Sigmoid colon (tissue), 7 donors: ENCODE data around the gene LTBP1. TPM values are rescaled to one million over a fixed set of nuclear protein-coding genes. Genes with fewer than 3 reads are reported as not detected.

Experiments used
- DNase-seq: peaks from one replicate; pipeline ENCODE4 v3.0.0-alpha.2; 2019
- H3K27ac ChIP-seq, 4 donors: fragments of 200-600 bp; sonication (generic); one replicate each; pipeline ENCODE4 v1.5.1; 2016 to 2019; ENCODE audit warnings: mild to moderate bottlenecking in 1 of 4
- H3K27me3 ChIP-seq, 3 donors: fragments of 200-600 bp; sonication (generic); one replicate each; pipeline ENCODE4 v1.5.1; 2019; ENCODE audit warnings: mild to moderate bottlenecking in 1 of 3
- H3K36me3 ChIP-seq, 4 donors: fragments of 200-600 bp; sonication (generic); one replicate each; pipeline ENCODE4 v1.5.1; 2016 to 2019
- H3K4me1 ChIP-seq, 4 donors: fragments of 200-600 bp; sonication (generic); one replicate each; pipeline ENCODE4 v1.5.1; 2017 to 2019
- H3K4me3 ChIP-seq, 4 donors: fragments of 200-600 bp; sonication (generic); one replicate each; pipeline ENCODE4 v1.5.1; 2017 to 2019; ENCODE audit warnings: mild to moderate bottlenecking in 2 of 4, moderate library complexity in 1 of 4
- H3K9me3 ChIP-seq, 4 donors: fragments of 200-600 bp in 3 of 4; sonication (generic) in 3 of 4; one replicate each; pipeline versions ENCODE4 v1.5.1 to v1.6.1; 2013 to 2019
- CTCF ChIP-seq, 4 experiments: fragments of 450-650 bp in 3 of 4; fragments of 200-600 bp in 1 of 4; IDR thresholded peaks; one replicate each; pipeline ENCODE4 v1.5.1; 2016 to 2019; ENCODE audit warnings: antibody characterized with exemption in 4 of 4, mild to moderate bottlenecking in 3 of 4, moderate library complexity in 2 of 4
- EP300 ChIP-seq, 4 donors: sonication (generic); formaldehyde crosslinking; IDR thresholded peaks; one replicate each; pipeline ENCODE4 v1.6.1; 2017; ENCODE audit warnings: antibody characterized with exemption in 4 of 4
- POLR2A ChIP-seq, 2 donors: fragments of 450-650 bp; IDR thresholded peaks; one replicate each; pipeline ENCODE4 v1.6.1; 2016; ENCODE audit warnings: antibody characterized with exemption in 2 of 2, mild to moderate bottlenecking in 2 of 2, moderate library complexity in 2 of 2
- POLR2AphosphoS5 ChIP-seq, 4 donors: sonication (generic); formaldehyde crosslinking; IDR thresholded peaks; one replicate each; pipeline ENCODE4 v1.6.1; 2017; ENCODE audit warnings: antibody characterized with exemption in 4 of 4
- WGBS, 2 donors: extraction: QIAGEN DNeasy Blood & Tissue Kit; methylation state at CpG; one replicate each; pipeline ENCODE4 v1.1.7; 2013; 5-methylcytosine and 5-hydroxymethylcytosine counted together
- intact Hi-C: fragments of 100-400 bp; cut with DNase I; formaldehyde crosslinking; loops from one replicate; pipeline ENCODE4 v1.15.1; 2023
- polyA plus RNA-seq, 3 donors: library from polyadenylated mRNA; stranded (reverse); fragments of 200-250 nt; gene quantifications; one replicate each; pipeline ENCODE4 v1.2.3, GENCODE V29; 2013
- total RNA-seq, 4 donors: library from RNA; depleted of rRNA; stranded (reverse); fragments of >200 nt; gene quantifications; one replicate each; pipeline ENCODE4 v1.1.0, GENCODE V29; 2016
- donor health status: healthy with polysubstance abuse.
- donor health status: Bipolar disorder and iron deficiency.
- donor health status: healthy.

LTBP1 gene
- total and polyA plus RNA-seq, 7 donors: 3.0 to 102 (median 34.2) TPM

GRCh38 chr2:33222309-33222708 lies 275.6 kb downstream of the LTBP1 start:
- 82 to 96% methylated on average over 1 of the region's 1 CpG for WGBS, 2 donors
- intact Hi-C loops: no loop called here
- H3K27ac ChIP-seq: no peak overlapping the region

GRCh38 chr2:33223856-33224255 lies 277.1 kb downstream of the LTBP1 start:
- H3K27me3 ChIP-seq: no peaks in the 10 kb centered on the region
- H3K4me3 ChIP-seq: no peak overlapping the region
- 92% methylated on average over 4 of the region's 4 CpGs for WGBS, 2 donors
- TF ChIP-seq CTCF (IDR thresholded peaks at IDR 0.05) (no peak), POLR2A (IDR thresholded peaks at IDR 0.05) (no peak), POLR2AphosphoS5 (IDR thresholded peaks at IDR 0.05) (no peak)
- DNase-seq: no peak
- peaks cover 0 to 15% (median 9%) of the 10 kb centered on the region in 4 donors for H3K4me1 ChIP-seq
- H3K27ac ChIP-seq: no peak overlapping the region
- intact Hi-C loops: no loop called here
- no peaks in the 10 kb centered on the region for H3K9me3 ChIP-seq
- peaks cover 0 to 14% (median 0%) of the 10 kb centered on the region in 4 donors for H3K36me3 ChIP-seq

More at GRCh38 chr2:33222309-33222708, 275.6 kb downstream of the LTBP1 start:
- DNase-seq: no peak
- no peaks in the 10 kb centered on the region for H3K9me3 ChIP-seq
- H3K4me3 ChIP-seq: no peak overlapping the region
- TF ChIP-seq EP300 (IDR thresholded peaks at IDR 0.05) (no peak), POLR2AphosphoS5 (IDR thresholded peaks at IDR 0.05) (no peak), POLR2A (IDR thresholded peaks at IDR 0.05) (no peak), CTCF (IDR thresholded peaks at IDR 0.05) (no peak)
- peaks cover 0 to 14% (median 0%) of the 10 kb centered on the region in 4 donors for H3K36me3 ChIP-seq
- H3K4me1 ChIP-seq: peaks cover 0 to 19% (median 10%) of the 10 kb centered on the region in 4 donors
- H3K27me3 ChIP-seq: no peaks in the 10 kb centered on the region

GRCh38 chr2:33225350-33225749 lies 278.6 kb downstream of the LTBP1 start:
- no peaks in the 10 kb centered on the region for H3K9me3 ChIP-seq
- H3K27me3 ChIP-seq: no peaks in the 10 kb centered on the region
- no peak for DNase-seq
- WGBS, 2 donors: 93 to 94% methylated on average over 2 of the region's 2 CpGs
- intact Hi-C loops: no loop called here
- TF ChIP-seq POLR2AphosphoS5 (IDR thresholded peaks at IDR 0.05) (no peak), POLR2A (IDR thresholded peaks at IDR 0.05) (no peak), EP300 (IDR thresholded peaks at IDR 0.05) (no peak), CTCF (IDR thresholded peaks at IDR 0.05) (no peak)
- H3K4me3 ChIP-seq: no peak overlapping the region
- no peak overlapping the region for H3K27ac ChIP-seq
- peaks cover 0 to 10% (median 5%) of the 10 kb centered on the region in 4 donors for H3K4me1 ChIP-seq
- peaks cover 0 to 14% (median 0%) of the 10 kb centered on the region in 4 donors for H3K36me3 ChIP-seq

GRCh38 chr2:33226546-33226945 lies 279.8 kb downstream of the LTBP1 start:
- intact Hi-C loops: no loop called here
- Histone ChIP-seq H3K27me3 (no peaks in the 10 kb centered on the region), H3K4me1 (peaks cover 0 to 6% (median 3%) of the 10 kb centered on the region in 4 donors), H3K9me3 (no peaks in the 10 kb centered on the region), H3K36me3 (peaks cover 0 to 14% (median 0%) of the 10 kb centered on the region in 4 donors), H3K4me3 (no peak overlapping the region), H3K27ac (no peak overlapping the region)
- TF ChIP-seq CTCF (IDR thresholded peaks at IDR 0.05) (no peak), POLR2AphosphoS5 (IDR thresholded peaks at IDR 0.05) (no peak), EP300 (IDR thresholded peaks at IDR 0.05) (no peak), POLR2A (IDR thresholded peaks at IDR 0.05) (no peak)
- 92 to 95% methylated on average over 4 of the region's 4 CpGs for WGBS, 2 donors
- DNase-seq: no peak

- Histone ChIP-seq H3K36me3 (no peaks in the 10 kb centered on the region), H3K27ac (no peak overlapping the region), H3K27me3 (no peaks in the 10 kb centered on the region), H3K4me1 (peaks cover 0 to 6% (median 3%) of the 10 kb centered on the region in 4 donors), H3K4me3 (no peak overlapping the region), H3K9me3 (no peaks in the 10 kb centered on the region)
- TF ChIP-seq POLR2AphosphoS5 (IDR thresholded peaks at IDR 0.05): no peak
- TF ChIP-seq POLR2A (IDR thresholded peaks at IDR 0.05): no peak
- no peak for TF ChIP-seq CTCF (IDR thresholded peaks at IDR 0.05)
- no peak for TF ChIP-seq EP300 (IDR thresholded peaks at IDR 0.05)
- intact Hi-C loops: no loop called here
- DNase-seq: no peak
- 89 to 94% methylated on average over 4 of the region's 4 CpGs for WGBS, 2 donors
Observed at GRCh38 chr2:33229646-33230045, 282.9 kb downstream of the LTBP1 start.
